Spleen (tissue), 7 donors: ENCODE data around the gene PIPOX.

Source experiments
- CTCF ChIP-seq, 11 experiments: fragments of 200-600 bp in 7 of 11; fragments of 450-650 bp in 4 of 11; sonication (generic) in 4 of 11; IDR thresholded peaks in 8 of 11; conservative IDR thresholded peaks in 3 of 11; 1 replicate in 7 of 11; 2 replicates in 4 of 11; pipeline versions ENCODE4 v1.4.0 to v1.8.0; 2016 to 2021; ENCODE audit warnings: antibody characterized with exemption in 11 of 11, inconsistent platforms in 4 of 11, mild to moderate bottlenecking in 1 of 11
- POLR2AphosphoS5 ChIP-seq, 3 donors: sonication (generic); formaldehyde crosslinking; IDR thresholded peaks; one replicate each; pipeline ENCODE4 v1.5.1; 2017; ENCODE audit warnings: antibody characterized with exemption in 3 of 3
- donor health status: DM: no; HTN: no; CAD: no; lungs with moderate emphysema.
- donor health status: DM: no; HTN: no; CAD: no.
- donor health status: DM: no; HTN: no; CAD: no.

- TF ChIP-seq CTCF (IDR thresholded peaks at IDR 0.05 in 8 of 11, conservative IDR thresholded peaks at IDR 0.05 in 3 of 11) = no peak
- TF ChIP-seq POLR2AphosphoS5 (IDR thresholded peaks at IDR 0.05) = no peak
These were observed 43.7 kb upstream of the PIPOX start for GRCh38 chr17:28999206-28999605.
